Measurements from ENCODE around the gene KRTAP10-7. TPM values are rescaled to one million over a fixed set of nuclear protein-coding genes. Genes with fewer than 3 reads are reported as not detected.
"Not testable (repeated sequence)": the region's sequence is repeated elsewhere in the genome, so short reads cannot be mapped to it uniquely, and the experiment has no call there.

Gene KRTAP10-7
- total RNA-seq, 2 donors from 2014 or later: not detected

- H3K27me3 Mint-ChIP-seq; H3K4me3 Mint-ChIP-seq; ATAC-seq (replicated peaks); H3K36me3 Mint-ChIP-seq (ENCODE audit: low read depth); H3K9me3 Mint-ChIP-seq; H3K27ac Mint-ChIP-seq; H3K4me1 Mint-ChIP-seq: not testable (repeated sequence)
Observed at GRCh38 chr21:44591801-44592130, 8.6 kb upstream of the KRTAP10-7 start.

- Mint-ChIP-seq H3K4me1 (no peaks in the 10 kb centered on the region), H3K4me3 (no peak within 1 kb of the TSS), H3K27me3 (peaks cover 3% of the 10 kb centered on the region), H3K27ac (no peak within 1 kb of the TSS), H3K36me3 (ENCODE audit: low read depth) (no peaks in the 10 kb centered on the region), H3K9me3 (no peaks in the 10 kb centered on the region)
- ATAC-seq (replicated peaks): no peak
Observed at GRCh38 chr21:44592446-44593311, 7.7 kb upstream of the KRTAP10-7 start, which contains the start of gene KRTAP10-6. Gene KRTAP10-6 (minus strand): TSS chr21:44592505. CDS start chr21:44592484, 21 bp downstream.

- H3K27ac Mint-ChIP-seq: no peak overlapping the region
- no peaks in the 10 kb centered on the region for H3K36me3 Mint-ChIP-seq (ENCODE audit: low read depth)
- H3K4me1 Mint-ChIP-seq: no peaks in the 10 kb centered on the region
- peaks cover 4% of the 10 kb centered on the region for H3K9me3 Mint-ChIP-seq
- H3K27me3 Mint-ChIP-seq: peaks cover 7% of the 10 kb centered on the region
- no peak for ATAC-seq (replicated peaks)
- H3K4me3 Mint-ChIP-seq: no peak overlapping the region
Observed at GRCh38 chr21:44593598-44594405, 6.6 kb upstream of the KRTAP10-7 start.

- H3K4me3 Mint-ChIP-seq: no peak overlapping the region
- peaks cover 4% of the 10 kb centered on the region for H3K27me3 Mint-ChIP-seq
- H3K36me3 Mint-ChIP-seq (ENCODE audit: low read depth): no peaks in the 10 kb centered on the region
- no peak for ATAC-seq (replicated peaks)
- H3K9me3 Mint-ChIP-seq: peaks cover 5% of the 10 kb centered on the region
- no peaks in the 10 kb centered on the region for H3K4me1 Mint-ChIP-seq
- H3K27ac Mint-ChIP-seq: no peak overlapping the region
Observed at GRCh38 chr21:44594406-44594916, 5.9 kb upstream of the KRTAP10-7 start.

GRCh38 chr21:44595524-44595923, 4.9 kb upstream of the KRTAP10-7 start:
- no peaks in the 10 kb centered on the region for H3K4me1 Mint-ChIP-seq
- no peak overlapping the region for H3K4me3 Mint-ChIP-seq
- H3K27ac Mint-ChIP-seq: no peak overlapping the region
- ATAC-seq (replicated peaks): no peak
- H3K27me3 Mint-ChIP-seq: peaks cover 4% of the 10 kb centered on the region
- H3K36me3 Mint-ChIP-seq (ENCODE audit: low read depth): no peaks in the 10 kb centered on the region
- H3K9me3 Mint-ChIP-seq: peaks cover 5% of the 10 kb centered on the region

GRCh38 chr21:44596068-44596725, 4.2 kb upstream of the KRTAP10-7 start:
- no peak overlapping the region for H3K27ac Mint-ChIP-seq
- ATAC-seq (replicated peaks): peak; percentile 28
- H3K4me1 Mint-ChIP-seq: no peaks in the 10 kb centered on the region
- H3K9me3 Mint-ChIP-seq: peaks cover 5% of the 10 kb centered on the region
- H3K4me3 Mint-ChIP-seq: no peak overlapping the region
- H3K36me3 Mint-ChIP-seq (ENCODE audit: low read depth): no peaks in the 10 kb centered on the region
- peaks cover 4% of the 10 kb centered on the region for H3K27me3 Mint-ChIP-seq

GRCh38 chr21:44598061-44598460, 2.3 kb upstream of the KRTAP10-7 start:
- no peaks in the 10 kb centered on the region for H3K36me3 Mint-ChIP-seq (ENCODE audit: low read depth)
- no peak overlapping the region for H3K4me3 Mint-ChIP-seq
- no peak for ATAC-seq (replicated peaks)
- H3K27ac Mint-ChIP-seq: no peak overlapping the region
- H3K9me3 Mint-ChIP-seq: peaks cover 5% of the 10 kb centered on the region
- H3K4me1 Mint-ChIP-seq: no peaks in the 10 kb centered on the region
- H3K27me3 Mint-ChIP-seq: peaks cover 4% of the 10 kb centered on the region

- no peak for ATAC-seq (replicated peaks)
- H3K4me3 Mint-ChIP-seq: no peak overlapping the region
- no peak overlapping the region for H3K27ac Mint-ChIP-seq
- H3K27me3 Mint-ChIP-seq: peaks cover 4% of the 10 kb centered on the region
- H3K36me3 Mint-ChIP-seq (ENCODE audit: low read depth): no peaks in the 10 kb centered on the region
- no peaks in the 10 kb centered on the region for H3K4me1 Mint-ChIP-seq
- H3K9me3 Mint-ChIP-seq: peaks cover 5% of the 10 kb centered on the region
Observed at GRCh38 chr21:44599264-44600029, 950 bp upstream of the KRTAP10-7 start.

- H3K27ac Mint-ChIP-seq; ATAC-seq (replicated peaks); H3K36me3 Mint-ChIP-seq (ENCODE audit: low read depth); H3K4me3 Mint-ChIP-seq; H3K27me3 Mint-ChIP-seq; H3K9me3 Mint-ChIP-seq; H3K4me1 Mint-ChIP-seq: not testable (repeated sequence)
Observed at GRCh38 chr21:44601091-44601490, 694 bp downstream of the KRTAP10-7 start.

GRCh38 chr21:44601596-44602462, 1.4 kb downstream of the KRTAP10-7 start:
- peaks cover 8% of the 10 kb centered on the region for H3K9me3 Mint-ChIP-seq
- no peak overlapping the region for H3K27ac Mint-ChIP-seq
- peaks cover 4% of the 10 kb centered on the region for H3K27me3 Mint-ChIP-seq
- H3K36me3 Mint-ChIP-seq (ENCODE audit: low read depth): no peaks in the 10 kb centered on the region
- H3K4me1 Mint-ChIP-seq: no peaks in the 10 kb centered on the region
- no peak for ATAC-seq (replicated peaks)
- H3K4me3 Mint-ChIP-seq: no peak overlapping the region

GRCh38 chr21:44602463-44602850, 2.1 kb downstream of the KRTAP10-7 start:
- no peaks in the 10 kb centered on the region for H3K4me1 Mint-ChIP-seq
- no peaks in the 10 kb centered on the region for H3K36me3 Mint-ChIP-seq (ENCODE audit: low read depth)
- H3K9me3 Mint-ChIP-seq: peaks cover 8% of the 10 kb centered on the region
- no peak for ATAC-seq (replicated peaks)
- peaks cover 4% of the 10 kb centered on the region for H3K27me3 Mint-ChIP-seq
- H3K27ac Mint-ChIP-seq: no peak overlapping the region
- H3K4me3 Mint-ChIP-seq: no peak overlapping the region

- H3K4me1 Mint-ChIP-seq: no peaks in the 10 kb centered on the region
- no peak overlapping the region for H3K27ac Mint-ChIP-seq
- peaks cover 8% of the 10 kb centered on the region for H3K9me3 Mint-ChIP-seq
- H3K4me3 Mint-ChIP-seq: no peak overlapping the region
- no peak for ATAC-seq (replicated peaks)
- H3K36me3 Mint-ChIP-seq (ENCODE audit: low read depth): no peaks in the 10 kb centered on the region
- peaks cover 4% of the 10 kb centered on the region for H3K27me3 Mint-ChIP-seq
Observed at GRCh38 chr21:44603109-44603875, 2.9 kb downstream of the KRTAP10-7 start.

- no peak overlapping the region for H3K27ac Mint-ChIP-seq
- ATAC-seq (replicated peaks): no peak
- H3K36me3 Mint-ChIP-seq (ENCODE audit: low read depth): no peaks in the 10 kb centered on the region
- no peaks in the 10 kb centered on the region for H3K27me3 Mint-ChIP-seq
- no peaks in the 10 kb centered on the region for H3K4me1 Mint-ChIP-seq
- no peak overlapping the region for H3K4me3 Mint-ChIP-seq
- peaks cover 6% of the 10 kb centered on the region for H3K9me3 Mint-ChIP-seq
Observed at GRCh38 chr21:44603911-44604310, 3.5 kb downstream of the KRTAP10-7 start.
